HG03439 (cell line): ENCODE data around the gene PABPC1L2B.
"Not testable (repeated sequence)": the region's sequence is repeated elsewhere in the genome, so short reads cannot be mapped to it uniquely, and the experiment has no call there.

Source experiments
- ATAC-seq: cut with Tn5 transposase; IDR thresholded peaks from one replicate; pipeline ENCODE4 v1.9.1; 2021; ENCODE audit warnings: mild to moderate bottlenecking, moderate library complexity; ENCODE audit not compliant: unreplicated experiment

Gene PABPC1L2B

GRCh38 chrX:73002733-73003132 is at the start of gene PABPC1L2B:
Gene PABPC1L2B (plus strand): TSS chrX:73002939. CDS start chrX:73003643, 704 bp downstream.
- not testable (repeated sequence) for ATAC-seq

DNA sequence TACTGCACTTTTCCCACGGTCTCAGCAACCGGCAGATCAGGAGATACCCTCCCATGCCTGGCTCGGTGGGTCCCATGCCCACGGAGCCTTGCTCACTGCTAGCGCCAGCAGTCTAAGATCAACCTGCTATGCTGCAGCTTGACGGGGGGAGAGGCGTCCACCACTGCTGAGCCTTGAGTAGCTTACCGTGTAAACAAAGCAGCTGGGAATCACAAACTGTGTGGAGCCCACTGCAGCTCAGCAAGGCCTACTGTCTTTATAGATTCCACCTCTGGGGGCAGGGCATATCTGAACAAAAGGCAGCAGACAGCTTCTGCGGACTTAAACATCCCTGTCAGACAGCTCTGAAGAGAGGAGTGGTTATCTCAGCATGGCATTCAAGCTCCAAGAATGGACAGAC is 42.8 kb upstream of the PABPC1L2B start:
- not testable (repeated sequence) for ATAC-seq

DNA sequence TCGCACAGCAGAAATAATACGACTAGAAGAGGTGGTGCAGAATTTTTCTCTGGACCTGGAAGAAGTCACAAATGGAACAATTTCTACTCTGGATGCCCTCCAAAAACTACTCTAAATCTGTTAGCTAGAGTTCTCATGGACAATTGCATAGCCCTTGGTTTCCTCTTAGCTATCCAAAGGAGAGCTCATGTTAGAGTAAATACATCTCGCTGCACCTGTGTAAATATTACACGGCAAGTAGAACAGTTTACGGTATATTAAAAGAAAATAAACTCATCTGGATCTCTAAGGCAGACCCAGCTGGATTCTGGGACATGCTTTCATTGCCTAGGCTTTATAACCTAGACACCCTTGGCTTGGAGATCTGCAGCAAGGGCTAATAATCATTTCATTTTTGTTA is 30.9 kb upstream of the PABPC1L2B start:
- not testable (repeated sequence) for ATAC-seq

DNA sequence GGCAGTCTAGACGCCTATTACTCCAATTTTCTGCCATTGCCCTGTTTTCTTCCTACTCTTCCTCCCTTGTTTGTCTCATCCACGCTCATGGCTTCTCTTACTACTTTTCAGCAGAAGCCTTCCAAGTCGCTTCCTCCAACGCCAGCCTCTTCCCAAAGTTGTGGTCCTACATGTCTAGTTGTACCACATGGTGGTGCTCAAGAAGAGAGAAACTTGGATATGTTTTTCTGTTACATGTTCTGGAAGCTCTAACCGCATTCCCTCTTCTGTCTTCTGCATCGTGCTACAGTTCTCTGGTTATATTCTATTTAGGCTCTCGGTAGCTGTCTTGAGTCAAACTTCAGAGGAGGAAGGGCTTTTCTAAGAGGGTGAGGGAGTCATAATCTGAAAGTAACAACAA is 27.9 kb upstream of the PABPC1L2B start:
- not testable (repeated sequence) for ATAC-seq

DNA sequence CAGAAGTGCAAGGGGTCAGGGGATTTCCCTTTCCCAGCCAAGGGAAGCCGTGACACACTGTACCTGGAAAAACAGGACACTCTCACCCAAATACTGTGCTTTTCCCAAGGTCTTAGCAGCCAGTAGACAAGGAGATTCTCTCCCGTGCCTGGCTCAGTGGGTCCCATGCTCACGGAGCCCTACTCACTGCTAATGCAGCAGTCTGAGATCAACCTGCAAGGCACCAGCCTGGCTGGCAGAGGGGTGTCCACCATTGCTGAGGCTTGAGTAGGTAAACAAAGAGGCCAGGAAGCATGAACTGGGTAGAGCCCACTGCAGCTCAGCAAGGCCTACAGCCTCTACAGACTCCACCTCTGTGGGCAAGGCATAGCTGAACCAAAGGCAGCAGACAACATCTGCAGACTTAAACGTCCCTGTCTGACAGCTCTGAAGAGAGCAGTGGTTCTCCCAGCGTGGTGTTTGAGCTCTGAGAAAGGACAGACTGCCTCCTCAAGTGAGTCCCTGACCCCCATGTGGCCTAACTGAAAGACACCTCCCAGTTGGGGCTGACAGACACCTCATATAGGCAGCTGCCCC is 21.8 kb upstream of the PABPC1L2B start:
- ATAC-seq = not testable (repeated sequence)

- ATAC-seq = not testable (repeated sequence)
Observed at GRCh38 chrX:73004032-73004431, 1.3 kb downstream of the PABPC1L2B start.

DNA sequence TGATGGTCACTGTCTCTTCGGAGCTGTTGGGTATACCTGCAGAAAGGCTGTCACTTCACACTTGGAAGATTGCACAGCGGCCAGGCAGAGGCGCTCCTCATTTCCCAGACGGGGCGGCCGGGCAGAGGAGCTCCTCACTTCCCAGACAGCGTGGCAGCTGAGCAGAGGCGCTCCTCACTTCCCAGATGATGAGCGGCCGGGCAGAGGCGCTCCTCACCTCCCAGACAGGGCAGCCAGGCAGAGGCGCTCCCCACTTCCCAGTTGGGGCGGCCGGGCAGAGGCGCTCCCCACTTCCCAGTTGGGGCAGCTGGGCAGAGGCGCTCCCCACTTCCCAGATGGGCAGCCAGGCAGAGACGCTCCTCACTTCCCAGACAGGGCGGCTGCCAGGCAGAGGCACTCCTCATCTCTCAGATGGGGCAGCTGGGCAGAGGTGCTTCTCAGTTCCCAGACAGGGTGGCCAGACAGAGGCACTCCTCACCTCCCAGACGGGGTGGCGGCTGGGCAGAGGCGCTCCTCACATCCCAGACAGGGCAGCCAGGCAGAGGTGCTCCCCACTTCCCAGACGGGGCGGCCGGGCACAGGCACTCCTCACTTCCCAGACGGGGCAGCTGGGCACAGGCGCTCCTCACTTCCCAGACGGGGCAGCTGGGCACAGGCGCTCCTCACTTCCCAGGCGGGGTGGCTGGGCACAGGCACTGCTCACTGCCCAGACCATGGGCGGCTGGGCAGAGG is 18.8 kb downstream of the PABPC1L2B start:
- no peak for ATAC-seq

GRCh38 chrX:73022093-73022445 is 19.3 kb downstream of the PABPC1L2B start:
- not testable (repeated sequence) for ATAC-seq

DNA sequence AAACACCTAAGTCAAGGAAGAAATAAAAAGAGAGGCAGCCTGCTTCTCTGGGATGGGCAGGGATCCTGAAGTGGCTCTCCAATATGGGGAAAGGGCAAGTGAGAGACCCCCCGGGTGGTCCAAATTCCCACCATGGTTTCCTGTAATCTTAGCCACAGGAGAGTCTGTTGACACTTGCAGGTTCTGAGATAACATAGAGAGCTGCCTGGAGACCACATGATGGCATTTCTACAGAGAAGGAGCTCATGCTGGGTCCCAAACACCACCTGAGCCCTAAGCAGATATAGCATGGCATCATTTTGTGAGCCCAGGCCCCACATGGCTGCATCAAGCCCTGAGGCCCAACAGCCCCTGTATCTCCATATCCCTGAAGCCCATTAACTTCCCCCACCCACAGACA is 26.1 kb downstream of the PABPC1L2B start:
- no peak for ATAC-seq
